Astrocyte (in vitro differentiated cells and primary cell): ENCODE results near the gene TCAF1.

Source experiments
- CTCF ChIP-seq: IDR thresholded peaks from 2 replicates; pipeline ENCODE4 v1.5.1; 2011; ENCODE audit warnings: low read depth, mild to moderate bottlenecking, inconsistent platforms, low read length, moderate library complexity; ENCODE audit not compliant: insufficient read depth
- EZH2 ChIP-seq: IDR thresholded peaks from 2 replicates; pipeline ENCODE4 v1.6.1; 2012; ENCODE audit warnings: mild to moderate bottlenecking, low read length, inconsistent platforms; ENCODE audit not compliant: insufficient read depth

GRCh38 chr7:143901668-143902331 is at the start of gene TCAF1:
- TF ChIP-seq CTCF (no peak), EZH2 (no peak)
